Stimulated activated CD8-positive, alpha-beta memory T cell treated with anti-CD3 and anti-CD28 coated beads, Interleukin-4, amount 100 ng/mL, for 24 hours (primary cell): ENCODE data around the gene NFATC1.

Source experiments
- DNase-seq: peaks from one replicate; pipeline ENCODE4 v3.0.0-alpha.2; 2020; ENCODE audit warnings: low read depth

The NFATC1 gene

DNA sequence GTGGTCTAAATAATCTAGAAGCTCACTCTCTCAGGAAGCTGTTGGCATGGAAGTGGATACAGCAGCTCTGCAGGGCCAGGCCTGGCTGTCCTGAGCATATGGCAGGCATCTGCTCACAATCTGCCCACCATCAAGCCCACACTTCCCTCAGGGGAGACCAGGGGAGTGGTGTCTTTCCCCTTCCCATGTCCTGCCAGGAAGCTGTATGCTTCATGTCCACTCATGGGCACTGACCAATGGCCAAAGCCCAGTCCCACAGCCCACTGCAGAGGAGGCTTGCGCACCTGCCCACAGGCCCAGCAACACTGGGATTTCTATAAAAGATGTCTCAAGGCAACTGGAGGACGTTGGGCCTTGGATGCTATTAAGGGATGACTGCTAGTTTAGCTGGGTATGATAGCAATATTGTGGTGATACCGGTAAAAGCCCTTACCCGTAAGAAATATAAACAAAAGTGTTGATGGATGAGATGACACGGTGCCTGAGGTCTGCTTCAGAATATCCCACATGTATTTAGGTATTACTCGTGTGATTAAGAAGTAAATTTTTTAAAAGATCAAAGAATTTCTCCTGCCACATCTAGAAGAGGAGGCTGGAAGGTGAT lies 177.2 kb downstream of the NFATC1 start:
- no peak for DNase-seq

DNA sequence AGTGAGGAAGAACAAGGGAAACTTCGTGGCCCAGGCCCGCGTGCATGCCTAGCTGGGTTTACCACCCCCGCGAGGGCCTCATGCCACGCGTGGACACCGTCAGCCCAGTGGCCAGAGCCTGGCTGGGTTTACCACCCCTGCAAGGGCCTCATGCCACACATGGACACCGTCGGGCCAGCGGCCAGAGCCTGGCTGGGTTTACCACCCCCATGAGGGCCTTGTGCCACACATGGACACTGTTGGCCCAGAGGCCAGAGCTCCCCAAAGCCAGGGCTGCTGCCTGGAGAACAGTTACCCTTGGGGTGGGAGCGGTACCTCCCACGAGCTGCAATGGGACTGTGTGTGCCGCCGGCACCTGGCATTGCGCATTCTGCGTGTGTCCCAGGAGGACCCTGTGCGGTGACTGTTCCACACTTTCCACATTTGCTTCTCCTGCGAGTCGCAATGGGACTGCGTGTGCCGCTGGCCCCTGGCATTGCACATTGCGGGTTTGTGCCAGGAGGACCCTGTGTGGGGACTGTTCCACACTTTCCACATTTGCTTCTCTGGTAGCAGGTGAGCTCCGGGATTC lies 178.3 kb downstream of the NFATC1 start:
- no peak for DNase-seq

DNA sequence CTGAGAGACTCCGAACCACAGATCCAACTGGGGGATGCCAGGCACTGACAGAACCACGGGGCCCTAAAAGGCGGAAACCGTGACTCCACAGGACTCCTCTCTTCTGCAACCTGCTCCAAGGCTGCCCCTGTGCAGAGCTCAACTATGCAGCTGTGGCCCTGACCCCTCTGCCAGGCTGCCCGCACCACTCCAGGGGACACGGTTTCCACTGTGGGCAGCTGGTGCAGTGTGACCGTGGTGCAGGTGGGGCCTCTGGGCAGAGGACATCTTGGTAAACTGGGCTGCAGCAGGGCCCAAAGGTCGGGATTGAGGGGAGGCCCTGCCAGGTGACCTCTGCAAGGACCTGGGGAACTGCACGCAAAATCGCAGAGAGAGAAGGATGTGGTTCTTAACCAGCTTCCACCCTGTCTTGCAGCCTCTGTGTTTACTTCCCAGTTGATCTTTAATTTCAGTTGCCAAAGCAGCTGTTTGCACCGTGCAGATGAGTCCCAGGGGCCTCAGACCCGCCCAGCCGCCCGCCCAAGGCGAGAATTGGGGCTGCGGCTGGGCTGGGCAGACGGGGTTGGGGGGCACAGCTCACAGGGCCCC lies 179.3 kb downstream of the NFATC1 start:
- DNase-seq: no peak

DNA sequence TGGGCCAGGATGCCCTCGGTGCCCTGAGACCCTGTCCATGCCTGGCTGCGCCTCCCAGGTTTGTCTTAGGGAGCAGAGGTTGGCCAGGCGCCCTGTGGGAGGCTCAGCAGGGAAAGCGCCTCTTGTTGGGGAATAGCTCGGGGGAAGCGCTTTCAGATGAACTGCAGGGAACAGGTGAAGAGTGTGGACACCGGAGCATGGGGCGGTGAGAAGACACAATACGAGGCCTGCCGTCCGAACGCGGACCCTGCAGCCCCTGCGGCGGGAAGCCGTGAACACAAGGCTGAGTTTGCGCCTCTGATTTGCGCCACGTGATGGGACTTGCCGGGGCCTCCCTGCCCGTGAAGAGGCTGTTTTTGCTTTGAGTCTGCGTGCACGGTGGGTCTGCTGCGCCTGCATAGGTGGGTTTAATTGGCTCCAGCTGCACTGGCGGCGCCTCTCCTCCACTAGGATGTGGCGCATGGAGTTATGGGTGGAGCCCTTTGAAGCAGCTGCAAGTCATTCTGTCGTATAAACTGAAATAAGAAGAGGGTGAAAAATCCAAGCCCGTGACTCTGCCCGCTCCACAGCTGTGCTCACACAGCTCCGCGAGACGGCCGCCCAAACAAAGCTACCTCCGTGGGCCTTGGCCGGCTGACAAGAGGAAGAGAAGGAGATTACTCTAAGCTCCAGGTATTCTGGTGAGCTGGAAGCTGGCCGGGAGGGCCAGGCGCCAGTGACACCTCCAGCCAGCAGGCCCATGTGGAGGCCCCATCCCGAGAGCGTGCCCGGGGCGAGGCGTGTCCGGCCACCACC lies 180.4 kb downstream of the NFATC1 start:
- DNase-seq: no peak

DNA sequence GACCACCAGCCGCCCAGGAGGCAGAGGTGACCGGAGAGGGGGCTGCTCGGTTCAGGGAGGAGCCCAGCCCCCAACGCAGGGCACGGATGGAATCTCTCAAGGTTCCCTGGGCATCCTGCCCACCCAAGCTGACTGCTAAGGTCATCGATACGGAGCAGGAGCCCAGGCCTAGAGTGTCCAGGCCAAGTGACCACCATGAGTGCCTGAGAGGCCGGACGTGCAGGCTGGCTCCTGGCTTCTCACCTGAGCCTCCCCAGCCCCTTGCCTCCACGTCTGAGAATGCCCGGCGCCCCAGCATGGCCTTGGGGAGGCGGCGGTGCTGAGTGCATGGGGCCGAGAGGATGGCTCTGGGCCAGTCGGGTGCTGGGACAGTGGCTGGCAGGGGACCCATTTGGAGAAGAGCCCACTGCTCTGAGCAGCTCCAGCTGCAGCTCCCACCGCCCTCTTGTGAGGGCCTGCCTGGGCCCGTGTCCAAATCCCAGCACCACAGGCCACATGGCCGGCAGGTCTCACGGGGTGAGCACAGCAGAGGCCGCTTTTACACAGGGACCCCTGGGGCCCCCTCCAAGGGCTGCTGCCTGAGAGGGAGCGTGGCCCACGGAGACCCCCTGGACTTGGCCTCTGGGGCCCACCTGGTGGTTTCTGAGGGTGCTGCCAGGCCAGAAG lies 181.1 kb downstream of the NFATC1 start:
- no peak for DNase-seq

DNA sequence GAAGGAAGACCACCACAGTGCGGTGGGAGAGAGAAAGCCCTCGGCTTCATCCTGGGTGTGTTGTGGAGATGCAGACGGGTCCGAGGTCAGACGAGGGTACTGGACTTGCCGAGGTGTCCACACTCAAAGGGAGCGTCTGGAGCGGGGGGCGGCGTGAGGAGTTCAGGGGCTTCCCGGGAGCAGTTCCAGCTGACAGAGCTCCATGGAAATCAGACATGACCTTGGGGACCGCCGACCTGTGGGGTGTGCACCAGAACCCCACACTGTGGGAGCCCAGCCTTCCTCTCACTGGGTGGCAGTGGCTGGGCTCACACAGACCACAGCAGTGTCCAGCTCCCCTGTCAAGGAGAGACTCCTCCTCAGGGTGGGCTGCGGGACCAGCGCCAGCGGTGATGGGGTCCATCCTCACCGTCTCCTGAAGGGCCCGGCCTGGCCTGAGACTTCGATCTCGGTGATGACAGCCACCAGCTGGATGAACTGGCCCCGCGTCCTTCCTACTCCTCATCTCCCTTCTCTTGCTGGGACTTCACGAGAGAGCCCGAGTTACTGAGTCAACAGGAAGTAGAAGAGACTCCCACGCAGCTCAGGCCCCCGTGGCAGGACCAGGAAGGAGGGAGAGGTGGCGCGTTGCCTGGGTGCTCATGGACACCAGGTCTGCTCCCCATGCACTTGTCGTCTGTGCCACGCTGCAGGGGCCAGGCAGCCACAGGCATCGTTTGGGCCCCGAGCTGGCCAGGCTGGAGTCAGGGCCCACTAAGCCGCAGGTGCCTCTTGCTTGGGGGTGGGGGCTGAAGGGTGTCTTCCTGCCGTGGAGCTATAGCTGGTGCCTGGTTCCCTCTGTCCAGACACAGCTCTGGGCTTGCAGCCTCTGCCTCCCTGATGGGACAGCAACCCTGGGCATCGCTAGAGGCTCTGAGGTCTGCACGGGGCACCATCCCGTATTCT lies 182.0 kb downstream of the NFATC1 start:
- DNase-seq: no peak

DNA sequence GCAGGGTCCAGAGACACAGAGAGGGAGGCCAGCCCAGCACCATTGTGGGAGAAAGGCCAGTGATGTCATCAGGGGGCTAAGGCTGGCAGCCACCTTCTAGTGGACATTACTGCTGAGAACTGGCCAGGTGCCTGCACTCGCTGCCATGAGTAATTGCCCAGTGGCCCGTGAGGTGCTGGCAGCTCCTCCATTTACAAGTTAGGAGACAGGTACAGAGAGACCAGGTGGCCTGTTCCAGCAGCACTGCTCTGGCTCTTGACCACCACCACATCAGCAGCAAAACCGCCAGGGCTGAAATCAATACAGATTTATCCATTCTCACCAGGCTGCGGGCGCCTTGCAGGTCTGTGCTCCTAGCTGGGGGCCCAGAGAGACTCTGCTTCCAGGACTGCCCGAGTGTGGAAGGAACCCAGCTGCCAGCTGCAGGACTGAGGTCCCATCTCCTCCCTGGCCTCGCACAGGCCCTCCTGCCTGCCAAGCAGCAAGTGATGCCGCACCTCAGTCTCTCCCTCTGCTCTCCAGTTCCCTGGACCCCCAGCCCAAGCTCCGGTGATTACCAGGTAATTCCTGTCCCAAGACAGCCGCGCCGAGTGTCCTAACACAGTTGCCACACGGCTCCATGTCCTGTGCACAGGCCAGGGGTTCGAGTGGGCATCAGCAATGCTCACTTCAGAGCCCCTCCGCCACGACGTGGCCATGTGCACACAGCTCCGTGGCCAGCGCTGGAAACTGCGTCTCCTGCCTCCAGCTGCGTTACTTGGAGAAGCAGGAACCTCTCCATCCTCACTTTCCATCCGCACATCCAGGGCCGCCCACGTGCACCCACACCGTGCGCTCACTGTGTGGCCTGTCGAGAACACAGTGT lies 182.9 kb downstream of the NFATC1 start:
- DNase-seq: no peak
